Measurements from ENCODE around the gene CSNK1A1L. TPM values are rescaled to one million over a fixed set of nuclear protein-coding genes. Genes with fewer than 3 reads are reported as not detected.

CSNK1A1L gene
- total RNA-seq, 2 donors from 2014 or later = not detected

Other genes with a start within 250 kb of the CSNK1A1L start
- 1 to 10 TPM; 6.5 to 7.8 TPM for gene SMAD9, start 185.4 kb downstream of the CSNK1A1L start, total RNA-seq
- gene ALG5, start 106.3 kb downstream of the CSNK1A1L start, total RNA-seq = 10 to 100 TPM; 37.2 to 39.5 TPM
- 10 to 100 TPM; 22.6 to 44.7 TPM for gene EXOSC8, start 104.9 kb downstream of the CSNK1A1L start, total RNA-seq
- 10 to 100 TPM; 40.5 to 42.2 TPM for gene SUPT20H, start 46.0 kb downstream of the CSNK1A1L start, total RNA-seq